Subcutaneous preadipocyte (primary cell): Measurements from ENCODE around the gene MRPL16. TPM values are rescaled to one million over a fixed set of nuclear protein-coding genes. Genes with fewer than 3 reads are reported as not detected.

ENCODE experiments used
- total RNA-seq: library from RNA; depleted of rRNA; stranded (reverse); fragments of >200 nt; gene quantifications from 2 replicates; pipeline ENCODE4 v1.2.3, GENCODE V29; 2012

Gene MRPL16
- 40.9 and 43.7 TPM in 2 replicates for total RNA-seq

GRCh38 chr11:59810189-59810910 lies at the start of gene MRPL16:
MRPL16 (minus strand) TSS chr11:59810778; CDS start chr11:59810658, 120 bp downstream.

GRCh38 chr11:59845399-59845798 lies 34.8 kb upstream of the MRPL16 start, which contains the start of gene CBLIF:
CBLIF (minus strand) TSS chr11:59845499; CDS start chr11:59845453, 46 bp downstream.

Other genes starting within 250 kb of the MRPL16 start
- gene OSBP, start 195.0 kb downstream of the MRPL16 start, total RNA-seq: 31.6 and 34.6 TPM in 2 replicates
- gene PATL1, start 141.7 kb downstream of the MRPL16 start, total RNA-seq: 9.2 and 11.9 TPM in 2 replicates
- not detected in 2 replicates for gene OR10V1, start 96.9 kb downstream of the MRPL16 start, total RNA-seq
- gene STX3, start 55.4 kb downstream of the MRPL16 start, total RNA-seq: 17.6 and 21.7 TPM in 2 replicates
- not detected in 2 replicates for gene CBLIF, start 34.7 kb upstream of the MRPL16 start, total RNA-seq
- gene TCN1, start 55.7 kb upstream of the MRPL16 start, total RNA-seq: not detected in 2 replicates
- gene OOSP3, start 68.0 kb upstream of the MRPL16 start, total RNA-seq: not detected in 2 replicates
- not detected in 2 replicates for gene OOSP1, start 127.7 kb upstream of the MRPL16 start, total RNA-seq
- not detected in 2 replicates for gene OOSP4A, start 153.3 kb upstream of the MRPL16 start, total RNA-seq
- not detected in 2 replicates for gene OOSP4B, start 206.4 kb upstream of the MRPL16 start, total RNA-seq
- not detected in 2 replicates for gene OOSP2, start 229.6 kb upstream of the MRPL16 start, total RNA-seq
- gene MS4A3, start 245.9 kb upstream of the MRPL16 start, total RNA-seq: not detected in 2 replicates